ENCODE results near the gene THAP4. TPM values are rescaled to one million over a fixed set of nuclear protein-coding genes. Genes with fewer than 3 reads are reported as not detected.

The THAP4 gene
- total RNA-seq, 3 donors from 2014 or later = 35.3 to 45.9 (median 38.1) TPM

DNA sequence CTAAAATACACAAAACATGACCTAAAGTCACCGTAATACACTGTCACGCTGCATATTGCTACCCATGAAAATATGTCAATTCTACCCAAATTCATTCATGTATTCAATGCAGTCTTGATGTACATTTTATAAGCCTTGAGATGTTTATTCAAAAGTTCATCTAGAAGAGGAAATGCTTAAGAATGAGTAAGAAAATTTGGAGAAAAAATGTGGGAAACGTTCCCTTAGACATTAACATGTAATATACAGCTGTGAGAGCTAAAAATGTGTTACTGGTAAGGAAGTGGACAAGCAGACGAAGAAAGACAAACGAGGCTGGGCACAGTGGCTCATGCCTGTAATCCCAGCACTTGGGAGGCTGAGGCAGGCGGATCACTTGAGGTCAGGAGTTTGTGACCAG, 37.3 kb downstream of the THAP4 start:
- TF ChIP-seq POLR2AphosphoS5 (IDR thresholded peaks at IDR 0.05) (no peak), POLR2A (IDR thresholded peaks at IDR 0.05) (no peak)
- TF ChIP-seq, protein P1, sequence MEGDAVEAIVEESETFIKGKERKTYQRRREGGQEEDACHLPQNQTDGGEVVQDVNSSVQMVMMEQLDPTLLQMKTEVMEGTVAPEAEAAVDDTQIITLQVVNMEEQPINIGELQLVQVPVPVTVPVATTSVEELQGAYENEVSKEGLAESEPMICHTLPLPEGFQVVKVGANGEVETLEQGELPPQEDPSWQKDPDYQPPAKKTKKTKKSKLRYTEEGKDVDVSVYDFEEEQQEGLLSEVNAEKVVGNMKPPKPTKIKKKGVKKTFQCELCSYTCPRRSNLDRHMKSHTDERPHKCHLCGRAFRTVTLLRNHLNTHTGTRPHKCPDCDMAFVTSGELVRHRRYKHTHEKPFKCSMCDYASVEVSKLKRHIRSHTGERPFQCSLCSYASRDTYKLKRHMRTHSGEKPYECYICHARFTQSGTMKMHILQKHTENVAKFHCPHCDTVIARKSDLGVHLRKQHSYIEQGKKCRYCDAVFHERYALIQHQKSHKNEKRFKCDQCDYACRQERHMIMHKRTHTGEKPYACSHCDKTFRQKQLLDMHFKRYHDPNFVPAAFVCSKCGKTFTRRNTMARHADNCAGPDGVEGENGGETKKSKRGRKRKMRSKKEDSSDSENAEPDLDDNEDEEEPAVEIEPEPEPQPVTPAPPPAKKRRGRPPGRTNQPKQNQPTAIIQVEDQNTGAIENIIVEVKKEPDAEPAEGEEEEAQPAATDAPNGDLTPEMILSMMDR (IDR thresholded peaks at IDR 0.05) = no peak
- intact Hi-C loops (cut with DNase I; ENCODE audit: low total_unique reads) = no loop called here
- Histone ChIP-seq H3K36me3 (peaks cover 8% of the 10 kb centered on the region), H3K4me3 (no peak overlapping the region), H3K27me3 (no peaks in the 10 kb centered on the region), H3K27ac (no peak overlapping the region), H3K4me1 (no peaks in the 10 kb centered on the region), H3K9me3 (no peaks in the 10 kb centered on the region)
- no peak for DNase-seq (ENCODE audit: low spot score in 2 of 2)

GRCh38 chr2:241598487-241598886, 38.5 kb downstream of the THAP4 start:
- DNase-seq (ENCODE audit: low spot score in 2 of 2) = no peak
- Histone ChIP-seq H3K4me1 (no peaks in the 10 kb centered on the region), H3K27me3 (no peaks in the 10 kb centered on the region), H3K36me3 (peaks cover 8% of the 10 kb centered on the region), H3K9me3 (no peaks in the 10 kb centered on the region), H3K27ac (no peak overlapping the region), H3K4me3 (no peak overlapping the region)
- intact Hi-C loops (cut with DNase I; ENCODE audit: low total_unique reads) = no loop called here
- no peak for TF ChIP-seq POLR2A (IDR thresholded peaks at IDR 0.05)
- TF ChIP-seq, protein P1 (IDR thresholded peaks at IDR 0.05) = peak in 1 of 3 donors; percentile 31

GRCh38 chr2:241598061-241598460, 38.9 kb downstream of the THAP4 start:
- no peaks in the 10 kb centered on the region for H3K4me1 ChIP-seq
- no peaks in the 10 kb centered on the region for H3K27me3 ChIP-seq
- intact Hi-C loops (cut with DNase I; ENCODE audit: low total_unique reads) = no loop called here
- H3K36me3 ChIP-seq = peaks cover 8% of the 10 kb centered on the region
- no peaks in the 10 kb centered on the region for H3K9me3 ChIP-seq
- no peak overlapping the region for H3K27ac ChIP-seq
- no peak for TF ChIP-seq POLR2A (IDR thresholded peaks at IDR 0.05)
- TF ChIP-seq POLR2AphosphoS5 (IDR thresholded peaks at IDR 0.05) = no peak
- TF ChIP-seq, protein P1 (IDR thresholded peaks at IDR 0.05) = no peak
- H3K4me3 ChIP-seq = no peak overlapping the region
- DNase-seq (ENCODE audit: low spot score in 2 of 2) = no peak

- DNase-seq (ENCODE audit: low spot score in 2 of 2) = no peak
- peaks cover 8% of the 10 kb centered on the region for H3K36me3 ChIP-seq
- no peak overlapping the region for H3K4me3 ChIP-seq
- no peaks in the 10 kb centered on the region for H3K4me1 ChIP-seq
- H3K27me3 ChIP-seq = no peaks in the 10 kb centered on the region
- no peaks in the 10 kb centered on the region for H3K9me3 ChIP-seq
- intact Hi-C loops (cut with DNase I; ENCODE audit: low total_unique reads) = no loop called here
- H3K27ac ChIP-seq = no peak overlapping the region
- no peak for TF ChIP-seq POLR2AphosphoS5 (IDR thresholded peaks at IDR 0.05)
- no peak for TF ChIP-seq POLR2A (IDR thresholded peaks at IDR 0.05)
- TF ChIP-seq, protein P1 (IDR thresholded peaks at IDR 0.05) = no peak
These were observed 39.4 kb downstream of the THAP4 start for GRCh38 chr2:241597561-241597960.

GRCh38 chr2:241595600-241596140, 41.3 kb downstream of the THAP4 start:
- intact Hi-C loops (cut with DNase I; ENCODE audit: low total_unique reads) = no loop called here
- no peak for DNase-seq (ENCODE audit: low spot score in 2 of 2)
- H3K27me3 ChIP-seq = no peaks in the 10 kb centered on the region
- H3K9me3 ChIP-seq = no peaks in the 10 kb centered on the region
- H3K4me3 ChIP-seq = no peak overlapping the region
- no peaks in the 10 kb centered on the region for H3K36me3 ChIP-seq
- H3K4me1 ChIP-seq = no peaks in the 10 kb centered on the region
- no peak overlapping the region for H3K27ac ChIP-seq
- TF ChIP-seq POLR2AphosphoS5 (IDR thresholded peaks at IDR 0.05) (no peak), POLR2A (IDR thresholded peaks at IDR 0.05) (no peak)
- TF ChIP-seq, protein P1 (IDR thresholded peaks at IDR 0.05) = no peak

Measured in breast epithelium (tissue), 4 donors.